ENCODE data around the gene MOV10L1.
"Not testable (repeated sequence)": the region's sequence is repeated elsewhere in the genome, so short reads cannot be mapped to it uniquely, and the experiment has no call there.

MOV10L1 gene

DNA sequence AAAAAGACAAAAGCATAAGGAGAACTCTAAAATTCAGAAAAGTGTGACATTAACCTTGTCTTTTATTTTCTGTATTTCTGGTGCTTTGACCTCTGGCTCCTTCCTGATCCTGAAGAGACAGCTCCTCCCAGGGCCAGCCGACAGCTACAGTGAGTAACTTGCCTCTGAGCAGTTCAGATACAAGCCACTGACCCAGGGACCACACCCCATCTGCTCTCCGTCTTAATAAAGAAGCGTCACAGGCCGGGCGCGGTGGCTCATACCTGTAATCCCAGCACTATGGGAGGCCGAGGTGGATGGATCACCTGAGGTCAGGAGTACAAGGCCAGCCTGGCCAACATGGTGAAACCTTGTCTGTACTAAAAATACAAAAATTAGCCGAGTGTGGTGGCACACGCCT is 11.0 kb upstream of the MOV10L1 start:
- DNase-seq: no peak

DNA sequence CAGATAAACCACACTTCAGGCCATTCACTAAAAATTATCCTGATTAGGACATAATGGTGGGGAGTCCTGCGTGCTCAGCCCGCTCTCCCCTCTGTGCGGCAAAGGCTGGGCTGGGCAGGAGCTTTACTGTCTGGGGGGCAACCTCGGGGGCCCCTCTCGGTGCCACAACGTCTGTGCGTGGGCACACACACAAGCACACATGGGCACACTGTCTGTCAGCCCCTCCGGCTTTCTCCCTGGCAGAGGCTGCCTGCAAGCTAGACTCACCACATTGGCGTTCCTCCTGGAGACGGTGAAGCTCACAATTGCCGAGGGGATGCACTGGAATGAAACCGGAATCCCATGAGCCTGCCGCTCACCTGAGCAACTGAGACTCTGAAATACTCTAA is 9.7 kb upstream of the MOV10L1 start:
- no peak for DNase-seq

DNA sequence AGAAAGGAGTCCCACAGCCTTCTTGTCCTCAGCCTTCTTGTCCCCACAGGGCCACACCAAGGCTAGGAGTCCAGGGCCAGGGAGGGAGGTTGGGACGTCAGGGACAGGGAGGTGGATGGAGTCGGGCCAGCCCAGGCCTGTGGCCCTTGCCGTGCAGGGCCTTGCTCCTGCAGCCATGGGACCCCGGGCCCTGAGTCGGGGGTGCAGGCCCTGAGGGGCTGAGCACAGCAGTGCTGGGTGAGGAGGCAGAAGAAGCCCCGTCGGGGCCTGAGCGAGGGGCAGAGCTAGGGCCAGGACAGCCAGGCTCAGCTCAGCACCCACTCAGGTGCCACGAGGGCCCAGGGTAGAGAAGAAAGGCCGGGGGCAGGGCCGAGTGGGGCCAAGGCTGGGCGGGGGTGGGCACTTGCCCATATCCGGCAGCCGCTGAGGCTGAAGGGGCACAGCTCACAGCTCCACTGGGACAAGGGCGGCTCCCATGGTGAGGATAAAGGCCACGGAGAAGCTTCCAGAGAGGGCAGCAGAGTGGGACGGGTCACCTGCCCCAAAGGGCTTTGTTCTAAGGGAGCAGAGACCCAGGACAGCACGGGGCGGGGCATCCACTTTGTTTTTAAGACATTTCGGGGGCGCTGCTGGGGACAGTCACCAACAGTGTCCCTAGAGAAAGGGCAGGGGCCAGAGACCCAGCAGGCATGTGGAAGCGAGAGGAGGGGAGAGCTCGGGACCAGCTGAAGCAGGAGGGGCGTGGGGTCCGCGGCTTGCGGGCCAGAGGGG is 8.2 kb upstream of the MOV10L1 start:
- no peak for DNase-seq

DNA sequence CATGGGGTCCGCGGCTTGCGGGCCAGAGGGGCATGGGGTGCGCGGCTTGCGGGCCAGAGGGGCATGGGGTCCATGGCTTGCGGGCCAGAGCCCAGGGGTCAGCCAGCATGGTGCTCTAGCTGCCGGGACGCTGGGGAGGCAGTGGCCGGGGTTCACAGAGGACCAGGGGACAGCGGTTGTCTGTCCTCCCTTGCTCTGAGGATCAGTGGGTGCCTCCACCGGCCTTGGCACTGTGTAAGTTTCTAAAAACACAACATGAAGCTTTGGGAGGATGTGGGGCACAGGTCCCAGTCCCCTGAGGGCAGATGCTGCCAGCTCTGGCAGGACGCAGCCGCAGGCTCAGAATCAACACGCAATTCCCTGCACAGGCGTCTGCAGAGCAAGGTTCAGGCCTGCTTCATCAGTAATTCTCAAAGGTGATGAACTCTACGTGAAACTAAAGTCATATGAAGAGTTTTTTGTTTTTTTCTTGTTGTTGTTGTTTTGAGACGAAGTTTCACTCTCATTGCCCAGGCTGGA is 7.5 kb upstream of the MOV10L1 start:
- DNase-seq: no peak

DNA sequence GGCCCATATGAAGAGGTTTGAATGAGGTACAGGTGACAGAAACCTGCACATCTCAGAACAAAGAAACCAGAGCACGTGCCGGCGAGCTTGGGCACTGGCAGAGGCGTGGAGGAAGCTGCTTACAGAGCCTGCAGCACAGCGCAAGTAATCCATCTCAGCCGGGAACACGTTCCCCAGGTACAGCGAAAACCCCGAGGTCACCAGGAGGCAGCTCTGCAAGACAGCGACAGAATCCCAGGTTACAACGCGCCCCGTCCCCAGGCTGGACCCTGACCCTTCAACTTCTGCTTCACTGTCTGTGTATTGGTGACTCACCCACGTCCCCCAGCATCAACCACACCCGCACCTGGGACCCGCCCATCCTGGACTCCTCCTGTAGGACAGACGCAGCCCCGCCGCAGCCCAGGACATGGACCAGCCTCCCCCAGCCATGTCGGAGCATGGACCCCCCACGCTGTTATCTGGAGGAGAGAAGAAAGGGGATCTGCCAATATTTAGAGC is 6.8 kb upstream of the MOV10L1 start:
- no peak for DNase-seq

DNA sequence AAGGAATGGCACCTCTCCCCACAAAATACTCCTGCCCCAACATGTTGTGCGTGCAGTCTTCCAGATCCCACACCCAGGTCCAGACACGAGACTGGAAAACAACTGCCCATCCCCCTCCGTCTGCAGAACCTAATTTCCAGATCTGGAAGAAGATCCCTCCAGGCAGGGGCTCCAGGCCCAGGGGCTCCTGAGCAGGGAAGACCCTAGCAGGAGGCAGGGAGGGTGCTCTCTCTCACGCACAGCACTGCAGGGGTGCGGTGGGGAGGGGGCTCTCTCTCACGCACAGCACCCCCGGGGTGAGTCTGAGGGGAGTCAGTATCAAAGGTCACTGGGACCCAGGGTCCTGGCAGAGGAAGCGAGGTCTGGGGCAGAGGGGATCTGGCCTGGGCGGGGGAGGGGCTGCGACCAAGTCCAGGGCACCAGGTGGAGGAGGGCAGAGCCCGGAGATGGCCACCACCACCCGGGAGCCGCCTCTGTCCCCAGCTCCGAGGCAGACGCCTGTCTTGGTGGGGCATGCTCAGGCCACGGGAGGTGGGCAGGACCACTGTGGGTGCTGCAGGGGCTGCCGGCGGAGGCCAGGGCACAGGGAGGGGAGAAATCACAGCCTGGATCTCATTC is 6.2 kb upstream of the MOV10L1 start:
- DNase-seq: no peak

DNA sequence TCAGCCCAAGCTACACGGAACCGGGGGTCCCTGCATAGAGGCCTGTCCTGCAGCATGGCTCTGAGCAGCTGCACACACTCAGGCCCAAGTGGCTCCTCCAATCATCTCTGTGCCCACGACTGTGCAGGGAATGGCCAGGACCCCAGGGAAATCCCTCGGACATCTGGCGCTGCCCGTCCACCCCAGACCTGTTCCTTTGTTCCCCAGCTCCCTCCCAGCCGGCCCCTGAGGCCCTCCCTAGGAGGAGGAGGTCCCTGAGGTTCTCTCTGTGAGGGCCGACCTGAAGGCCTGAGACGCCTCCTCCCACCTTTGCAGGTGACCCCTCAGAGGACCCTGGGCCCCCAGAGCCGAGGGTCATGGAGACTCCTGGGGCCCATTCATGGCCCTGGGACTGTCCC is 5.7 kb upstream of the MOV10L1 start:
- DNase-seq: no peak

DNA sequence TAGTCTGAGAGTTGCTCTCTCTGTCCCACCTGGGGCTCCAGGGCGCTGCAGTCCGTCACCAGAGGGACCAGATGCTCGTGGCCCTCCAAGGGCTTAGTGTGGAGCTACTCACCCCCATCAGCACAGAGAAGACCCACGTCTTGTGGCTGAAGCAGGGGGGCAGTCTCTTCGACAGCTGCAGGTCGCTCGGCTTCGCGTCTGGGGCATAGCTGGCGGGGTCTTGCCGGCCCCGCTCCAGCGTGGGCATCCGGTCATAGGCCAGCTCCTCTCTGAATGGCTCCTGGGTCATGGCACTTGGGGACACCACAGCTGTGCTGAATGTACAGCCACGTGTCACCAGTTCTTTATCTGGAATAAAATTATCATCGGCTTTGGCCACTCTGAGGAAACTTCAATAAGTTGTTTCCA is 5.2 kb upstream of the MOV10L1 start:
- DNase-seq: no peak

DNA sequence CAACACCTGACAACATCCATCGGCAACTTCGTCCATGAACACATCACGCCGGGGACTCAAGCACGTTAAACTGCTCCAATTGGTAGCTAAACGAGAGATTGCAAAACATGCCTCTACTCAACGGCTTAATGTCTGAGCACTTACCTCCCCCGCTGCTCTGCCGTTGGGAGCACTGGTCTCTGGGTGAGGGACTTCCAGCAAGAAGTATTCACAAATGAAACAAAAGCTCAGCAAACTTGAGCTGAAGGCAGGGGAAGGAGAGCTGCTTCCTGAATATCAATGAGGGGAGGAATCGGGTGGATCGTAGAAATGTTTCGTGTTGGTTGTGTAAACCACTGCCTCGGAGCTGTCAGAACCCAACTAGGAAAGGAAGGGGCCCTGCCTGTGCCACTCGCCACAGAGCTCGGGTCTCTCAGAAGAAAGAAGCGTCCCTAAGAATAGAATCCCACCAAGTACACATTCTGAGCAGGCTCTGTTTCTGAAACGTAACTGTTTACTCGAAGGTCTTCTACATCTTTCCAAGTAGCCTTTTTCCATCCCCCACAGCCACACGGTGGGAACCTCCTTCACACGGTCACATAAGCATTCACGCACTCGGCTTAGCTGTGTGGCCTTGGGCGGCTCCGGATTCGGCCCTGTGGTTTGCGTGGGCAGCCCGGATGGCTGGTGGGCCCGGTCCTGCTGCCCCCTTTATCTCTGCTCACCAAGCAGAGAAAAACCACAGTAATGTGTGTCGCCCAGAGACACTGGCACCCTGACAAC is 4.4 kb upstream of the MOV10L1 start, which contains the start of gene MLC1:
Gene MLC1, minus strand, starts transcription at position 216 of the 762 bp plus-strand sequence. CDS start 524 bp downstream, outside the sequence.
- DNase-seq: no peak

DNA sequence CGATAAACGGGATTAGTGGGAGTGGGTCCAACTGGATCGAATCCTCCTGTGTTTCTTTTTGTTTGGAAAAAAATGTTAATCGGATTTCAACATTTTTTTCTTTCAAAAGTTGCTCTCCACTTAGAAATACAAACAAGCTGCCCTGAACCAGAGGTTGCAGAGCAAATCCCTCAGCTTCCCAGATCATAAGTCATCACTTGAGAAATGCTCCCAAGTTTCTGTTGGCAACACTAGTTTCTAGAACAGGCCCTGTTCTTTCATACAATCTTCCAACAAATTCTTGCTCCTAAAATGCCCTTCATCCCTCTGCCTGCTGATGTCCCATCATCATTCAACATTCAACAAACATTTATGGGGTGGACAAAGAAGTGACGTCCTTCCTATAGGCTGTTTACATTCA is 3.3 kb upstream of the MOV10L1 start:
- no peak for DNase-seq

DNA sequence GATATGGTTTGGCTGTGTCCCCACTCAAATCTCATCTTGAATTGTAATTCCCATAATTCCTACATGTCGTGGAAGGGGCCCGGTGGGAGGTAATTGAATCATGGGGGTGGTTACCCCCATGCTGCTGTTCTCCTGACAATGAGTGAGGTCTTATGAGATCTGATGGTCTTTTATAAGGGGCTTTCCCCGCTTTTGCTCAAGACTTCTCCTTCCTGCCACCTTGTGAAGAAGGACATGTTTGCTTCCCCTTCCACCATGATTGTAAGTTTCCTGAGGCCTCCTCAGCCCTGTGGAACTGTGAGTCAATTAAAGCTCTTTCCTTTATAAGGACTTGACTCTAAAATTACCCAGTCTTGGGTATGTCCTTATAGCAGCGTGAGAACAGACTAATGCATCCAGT is 2.8 kb upstream of the MOV10L1 start:
- DNase-seq: not testable (repeated sequence)

DNA sequence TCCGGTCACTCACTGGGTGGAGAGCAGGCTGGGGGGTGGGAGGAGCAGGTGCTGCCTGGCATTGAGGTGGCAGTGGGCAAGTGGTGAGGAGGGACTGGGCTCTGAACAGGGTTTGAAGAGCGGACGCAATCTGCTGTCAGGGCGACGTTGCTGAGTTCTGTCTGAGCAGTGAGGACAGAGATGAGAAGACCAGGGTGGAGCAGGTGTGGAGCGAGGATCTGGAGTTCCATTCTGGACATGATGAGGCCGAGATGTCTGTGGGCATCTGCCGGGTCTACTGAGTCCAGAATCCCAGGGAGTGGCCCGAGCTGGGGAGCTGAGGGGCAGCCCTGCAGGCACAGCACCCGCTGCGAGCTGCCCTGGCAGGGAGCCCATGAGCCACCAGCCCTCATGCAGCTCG is 2.2 kb upstream of the MOV10L1 start:
- DNase-seq: no peak

DNA sequence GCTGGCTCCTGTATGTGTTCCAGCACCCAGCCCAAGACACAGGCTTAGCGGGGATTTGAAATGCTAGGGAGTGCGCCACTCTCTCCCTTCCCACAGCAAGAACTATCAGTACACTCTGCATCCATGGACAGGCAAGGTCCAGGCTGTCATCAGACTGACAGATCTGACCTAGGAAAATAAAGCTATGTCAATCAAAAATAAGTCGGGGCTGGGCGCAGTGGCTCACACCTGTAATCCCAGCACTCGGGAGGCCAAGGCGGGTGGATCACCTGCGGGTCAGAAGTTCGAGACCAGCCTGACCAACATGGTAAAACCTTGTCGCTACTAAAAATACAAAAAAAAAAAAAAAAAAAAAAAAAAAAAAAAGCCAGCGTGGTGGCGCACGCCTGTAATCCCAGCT is 1.7 kb upstream of the MOV10L1 start:
- DNase-seq: no peak

DNA sequence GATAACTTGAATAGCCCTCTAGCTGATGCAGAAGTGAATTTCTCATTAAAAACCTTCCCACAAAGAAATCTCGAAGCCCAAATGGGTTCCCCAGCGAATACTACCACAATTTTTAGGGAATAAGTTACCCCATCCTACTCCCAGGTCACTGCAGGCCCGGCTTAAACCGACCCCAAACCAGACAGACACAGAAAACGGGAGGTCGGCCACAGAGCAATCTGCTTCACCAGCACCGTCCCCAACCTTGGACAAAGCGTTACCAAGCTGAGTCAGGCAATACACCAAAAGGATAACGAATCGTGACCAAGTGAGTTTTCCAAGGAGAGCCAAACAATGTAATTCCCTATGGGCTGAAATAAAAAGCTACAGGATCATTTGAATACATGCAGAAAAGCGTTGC is 575 bp upstream of the MOV10L1 start:
- DNase-seq: no peak

DNA sequence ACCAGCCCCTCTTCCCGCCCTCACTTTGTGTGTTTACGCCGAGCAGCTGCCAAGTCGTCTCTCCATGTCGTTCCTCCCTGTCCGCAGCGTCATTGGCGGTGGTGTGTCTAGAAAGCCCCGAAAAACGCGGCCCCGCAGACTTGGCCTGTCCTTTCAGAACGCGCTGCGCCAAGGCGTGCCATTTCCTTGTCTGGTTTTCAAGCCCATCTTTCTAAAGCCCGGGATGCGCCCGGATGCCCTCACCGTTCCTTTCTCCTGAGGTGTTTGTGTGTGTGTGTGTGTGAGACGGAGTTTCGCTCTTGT is 557 bp downstream of the MOV10L1 start:
- no peak for DNase-seq

DNA sequence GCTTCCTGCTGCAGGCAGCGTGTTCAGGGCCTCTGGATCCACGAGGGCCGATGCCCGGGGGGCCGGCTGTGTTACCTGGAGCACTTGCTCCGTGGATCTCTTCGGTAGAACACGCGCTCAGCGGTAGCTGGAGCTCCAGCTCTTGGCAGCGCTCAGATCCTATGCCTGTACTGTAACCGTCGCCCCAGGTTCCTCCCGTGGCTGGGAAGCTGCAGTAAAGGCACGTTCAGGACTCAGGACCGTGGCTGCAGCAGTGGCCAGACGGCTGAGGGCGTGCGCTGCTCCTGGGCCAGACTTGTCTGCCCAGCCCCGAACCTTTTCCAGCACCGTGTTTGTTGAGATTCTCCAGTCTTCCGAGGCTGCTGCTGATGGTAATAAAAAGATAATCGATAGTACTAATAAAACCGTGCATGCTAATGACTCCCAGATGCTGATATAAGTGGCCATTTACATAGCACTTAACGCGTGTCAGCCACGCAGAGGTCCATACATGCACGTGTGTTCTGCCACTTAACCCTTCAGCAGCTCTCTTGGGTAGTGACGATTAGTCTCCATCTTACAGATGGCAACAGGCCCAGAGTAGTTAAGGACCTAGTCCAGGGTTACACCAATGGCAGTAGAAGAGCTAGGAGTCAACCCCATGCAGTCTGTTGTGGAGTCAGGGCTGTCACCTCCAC is 1.4 kb downstream of the MOV10L1 start:
- no peak for DNase-seq

DNA sequence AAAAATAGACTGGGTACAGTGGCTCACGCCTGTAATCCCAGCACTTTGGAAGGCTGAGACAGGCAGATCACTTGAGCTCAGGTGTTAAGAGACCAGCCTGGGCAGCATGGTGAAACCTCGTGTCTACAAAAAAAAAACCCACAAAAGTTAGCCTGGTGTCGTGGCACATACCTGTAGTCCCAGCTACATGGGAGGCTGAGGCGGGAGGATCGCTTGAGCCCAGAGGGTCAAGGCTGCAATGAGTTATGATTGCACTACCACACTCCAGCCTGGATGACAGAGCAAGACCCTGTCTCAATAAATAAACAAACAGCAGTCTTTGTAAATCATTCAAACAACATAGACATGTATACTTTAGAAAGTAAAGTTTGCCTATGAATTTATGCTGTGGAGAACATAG is 2.5 kb downstream of the MOV10L1 start:
- DNase-seq: no peak

DNA sequence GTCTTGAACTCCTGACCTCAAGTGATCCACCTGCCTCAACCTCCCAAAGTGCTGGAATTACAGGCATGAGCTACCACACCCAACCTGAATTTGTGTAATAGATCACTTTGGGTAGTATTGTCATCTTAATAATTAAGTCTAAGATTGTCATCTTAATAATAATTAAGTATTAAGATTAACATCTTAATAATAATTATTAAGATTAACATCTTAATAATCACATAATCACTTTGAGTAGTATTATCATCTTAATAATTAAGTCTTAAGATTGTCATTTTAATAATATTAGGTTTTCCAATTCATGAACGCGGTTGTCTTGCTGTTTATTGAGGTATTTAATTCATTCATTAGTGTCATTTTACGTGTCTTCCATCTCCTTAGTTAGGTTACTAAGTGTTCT is 8.2 kb downstream of the MOV10L1 start:
- no peak for DNase-seq

DNA sequence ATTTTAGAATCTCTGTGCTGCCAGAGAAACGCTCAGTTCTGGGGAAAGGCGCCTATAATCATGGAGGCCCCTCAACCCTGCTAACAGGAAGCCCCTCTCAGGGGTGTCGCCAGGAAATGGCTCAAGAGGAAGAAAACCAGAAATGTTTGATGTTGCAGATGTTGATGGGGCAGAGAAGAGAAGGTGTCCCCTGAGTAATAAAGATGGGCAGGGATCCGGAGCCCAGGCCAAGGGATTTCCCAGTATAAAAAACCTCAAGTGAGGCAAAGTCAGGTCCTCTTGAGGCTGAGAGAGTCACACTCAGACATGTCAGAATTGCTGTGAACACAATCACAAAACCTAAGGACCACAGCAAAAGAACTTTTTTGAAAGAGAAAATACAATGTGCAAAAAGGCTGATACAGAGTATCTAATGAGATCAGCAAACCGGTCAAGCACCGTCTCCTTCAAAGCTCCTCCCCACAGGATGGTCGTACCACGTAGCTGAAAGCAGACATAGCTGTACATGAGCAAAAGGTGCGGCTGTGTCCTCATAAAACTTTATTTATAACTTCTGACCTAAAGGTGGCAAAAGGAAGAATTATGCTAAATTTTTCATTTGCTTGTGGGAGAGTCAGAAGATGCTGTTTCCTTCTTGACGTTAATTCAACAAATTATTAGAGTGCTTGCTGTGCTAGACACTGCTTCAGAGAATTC is 12.2 kb downstream of the MOV10L1 start:
- DNase-seq: no peak

DNA sequence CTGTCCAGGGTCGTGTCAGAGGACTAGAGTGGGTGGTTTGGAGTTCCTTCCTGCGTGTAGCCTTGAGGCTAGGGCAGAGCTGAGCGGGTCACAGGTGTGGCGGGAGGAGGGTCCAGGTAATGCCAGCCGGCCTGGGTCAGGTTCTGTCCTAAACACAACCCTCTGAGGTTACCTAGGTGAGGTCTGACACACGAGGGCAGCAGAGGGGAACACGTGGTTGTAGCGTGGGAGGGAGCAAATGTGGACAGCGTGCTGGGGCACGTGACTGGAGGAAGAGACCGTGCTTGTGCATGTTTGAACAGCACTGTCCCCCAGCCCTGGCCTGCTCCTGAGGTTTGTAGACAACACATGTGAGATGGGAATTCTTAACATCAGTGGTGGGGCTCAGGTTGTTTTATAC is 13.1 kb downstream of the MOV10L1 start:
- no peak for DNase-seq

DNA sequence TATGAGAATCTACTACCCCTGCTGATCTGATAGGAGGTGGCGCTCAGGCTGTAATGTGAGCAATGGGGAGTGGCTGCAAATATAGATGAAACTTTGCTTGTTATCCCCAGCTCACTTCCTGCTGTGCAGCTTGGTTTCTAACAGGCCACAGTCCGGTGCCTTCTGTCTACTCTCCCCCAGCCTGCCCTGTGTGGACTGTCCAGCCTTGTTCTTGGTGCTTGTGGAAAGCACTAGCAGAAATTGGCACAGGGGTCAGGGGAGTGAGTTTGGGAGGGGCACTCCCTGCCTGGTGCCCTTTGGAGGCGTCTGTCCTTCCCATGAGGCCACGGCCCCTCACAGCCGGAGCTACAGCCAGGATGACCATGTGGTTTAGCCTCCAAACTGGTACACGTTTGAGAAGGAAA is 14.3 kb downstream of the MOV10L1 start:
- no peak for DNase-seq

All from NCI-H1436 treated with DMSO at 0.1 percent for 48 hours (cell line).